GM19455 (cell line): ENCODE results near the gene COQ2.

Source experiments
- ATAC-seq: cut with Tn5 transposase; IDR thresholded peaks from one replicate; pipeline ENCODE4 v1.9.1; 2021; ENCODE audit not compliant: unreplicated experiment

COQ2 gene

DNA sequence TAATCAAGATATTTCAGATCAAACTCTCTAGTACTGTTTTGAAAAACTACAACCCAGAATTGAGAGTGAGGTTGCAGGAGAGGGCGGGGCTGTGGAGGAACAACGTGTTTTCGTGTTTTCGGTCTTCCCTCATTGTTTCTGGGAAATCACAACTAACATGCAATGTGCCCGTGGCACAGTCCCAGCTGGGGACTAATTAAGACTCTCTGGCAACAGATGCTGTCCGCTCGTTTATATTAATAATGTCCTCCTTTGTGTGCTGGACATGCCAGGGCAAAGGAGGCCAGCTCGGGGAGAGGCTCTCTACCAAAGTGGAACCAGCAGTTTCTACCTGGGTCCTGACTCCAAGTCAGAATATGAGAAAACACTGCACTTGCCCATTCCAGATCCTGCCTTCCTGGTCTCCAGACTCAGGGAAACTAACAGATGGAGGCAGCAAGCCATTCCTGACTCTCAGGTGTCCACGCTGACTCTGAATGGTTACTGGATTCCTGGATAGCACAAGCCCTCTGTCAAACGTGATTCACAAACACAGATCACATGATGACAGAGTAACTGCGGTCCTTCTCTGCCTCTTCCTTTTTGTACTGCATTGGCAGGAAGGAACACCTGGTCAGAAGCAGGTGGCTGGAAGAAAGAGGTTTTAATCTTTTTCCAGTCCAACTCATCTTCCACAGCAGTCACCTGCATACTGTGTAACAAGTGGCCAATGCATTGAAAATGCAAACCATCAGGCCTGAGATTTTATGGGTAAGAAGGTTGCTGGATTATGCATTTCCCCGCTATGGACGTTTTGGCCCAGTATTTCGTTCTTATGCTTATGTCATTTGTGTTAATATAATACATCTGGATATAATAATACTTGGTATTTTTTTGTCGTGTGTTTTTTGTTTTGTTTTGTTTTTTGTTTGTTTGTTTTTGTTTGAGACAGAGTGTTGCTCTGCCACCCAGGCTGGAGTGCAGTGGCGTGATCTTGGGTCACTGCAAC, 65.0 kb downstream of the COQ2 start:
- ATAC-seq, result no peak

DNA sequence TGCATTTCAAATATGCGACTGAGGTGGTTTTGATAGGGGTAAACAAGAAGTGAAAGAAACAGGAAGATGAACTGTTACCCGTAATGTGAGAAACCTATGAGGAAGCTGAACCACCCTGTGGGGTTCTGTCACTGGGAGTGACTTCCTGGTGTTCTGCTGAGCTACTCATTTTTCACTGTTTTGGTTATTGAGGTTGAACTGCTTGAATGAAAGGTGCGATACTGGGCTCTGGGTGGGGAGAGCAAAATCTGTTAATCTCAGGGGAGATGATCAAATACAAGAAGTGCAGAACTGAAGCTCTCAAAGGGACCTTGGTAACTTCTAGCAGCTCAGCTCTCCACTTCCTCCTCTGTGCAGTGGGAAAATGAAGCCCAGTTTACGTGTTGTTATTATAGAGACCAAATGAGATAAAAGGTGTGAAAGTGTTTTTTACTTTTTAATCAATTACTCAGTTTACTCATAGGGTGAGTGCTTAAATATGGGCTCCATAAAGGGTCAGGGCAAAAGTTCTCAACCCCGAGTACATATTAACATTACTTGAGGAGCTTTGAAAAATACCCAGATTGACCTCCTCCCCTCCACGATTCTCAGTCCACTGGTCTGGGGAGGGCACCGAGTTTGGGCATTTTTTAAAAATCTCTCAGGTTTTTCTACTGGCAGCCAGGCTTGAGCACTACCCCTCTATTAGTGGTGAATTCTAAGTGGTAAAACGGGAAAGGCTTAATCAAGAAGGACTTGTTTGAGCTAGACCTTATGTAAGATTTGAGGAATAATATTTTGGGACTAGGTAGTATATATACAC, 66.7 kb downstream of the COQ2 start:
- ATAC-seq, result peak; percentile 68

DNA sequence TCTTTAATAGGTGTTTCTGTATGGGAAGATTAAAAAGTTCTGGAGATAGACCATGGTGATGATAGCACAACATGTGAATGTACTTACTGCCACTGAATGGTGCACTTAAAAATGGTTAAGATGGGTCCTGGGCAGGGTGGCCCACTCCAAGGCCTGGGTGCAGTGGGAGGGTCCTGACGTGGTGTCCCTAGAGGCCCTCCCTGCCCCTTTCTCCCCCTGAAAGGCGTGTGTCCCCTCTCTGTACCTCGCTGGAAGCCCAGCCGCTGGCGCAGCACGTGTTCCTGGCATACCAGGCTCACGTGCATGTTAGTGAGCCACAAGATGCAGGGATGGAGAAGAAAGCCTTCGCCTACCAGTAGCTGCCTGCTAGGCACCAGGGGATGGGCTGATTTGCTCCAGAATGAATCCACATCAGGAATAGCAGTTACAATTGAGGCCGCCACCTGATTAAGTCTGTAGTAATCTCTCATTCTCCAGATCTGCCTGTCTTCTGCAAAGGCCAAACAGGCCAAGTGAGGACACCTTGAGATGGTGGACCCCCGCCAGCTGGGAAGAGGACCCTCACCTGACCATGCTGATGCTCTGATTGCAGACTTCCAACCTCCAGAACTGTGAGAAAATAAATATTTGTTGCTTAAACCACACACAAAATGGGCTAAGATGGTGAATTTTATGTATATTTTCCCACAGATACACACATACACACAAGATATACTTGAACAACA, 67.5 kb downstream of the COQ2 start:
- no peak for ATAC-seq

DNA sequence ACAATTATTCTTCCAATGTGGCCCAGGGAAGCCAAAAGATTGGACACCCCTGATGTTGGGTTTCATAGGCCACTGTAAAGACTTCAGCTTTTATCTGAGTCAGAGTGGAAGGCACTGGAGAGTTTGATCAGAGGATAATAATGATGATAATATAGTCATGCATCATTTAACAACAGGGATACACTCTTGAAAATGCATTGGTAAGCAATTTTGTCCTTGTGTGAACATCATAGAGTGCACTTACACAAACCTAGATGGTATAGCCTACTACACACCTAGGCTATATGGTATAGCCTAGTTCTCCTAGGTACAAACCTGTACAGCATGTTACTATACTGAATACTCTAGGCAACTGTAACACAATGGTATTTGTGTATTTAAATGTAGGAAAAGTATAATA, 70.5 kb downstream of the COQ2 start:
- ATAC-seq, result no peak
